Adipocyte (in vitro differentiated cells): ENCODE measurements around the gene RELB.
A peak's percentile ranks its signal among the peaks of the same experiment; 100 is the strongest.

Experiments
- DNase-seq: peaks from one replicate; pipeline ENCODE4 v3.0.0-alpha.2; 2015; ENCODE audit warnings: low read depth
- H3K27me3 ChIP-seq: replicated peaks from 2 replicates; pipeline ENCODE4 v1.7.0; 2013; ENCODE audit warnings: mild to moderate bottlenecking, low read length, moderate library complexity; ENCODE audit not compliant: control insufficient read depth, insufficient read depth
- H3K36me3 ChIP-seq: 2 replicates; pipeline ENCODE4 v1.7.0; 2013; ENCODE audit warnings: low read length, mild to moderate bottlenecking, moderate library complexity; ENCODE audit not compliant: control insufficient read depth, insufficient read depth, severe bottlenecking
- H3K4me1 ChIP-seq: 2 replicates; pipeline ENCODE4 v1.7.0; 2013; ENCODE audit warnings: mild to moderate bottlenecking, low read length, moderate library complexity; ENCODE audit not compliant: control insufficient read depth, insufficient read depth
- H3K4me3 ChIP-seq: 2 replicates; pipeline ENCODE4 v1.7.0; 2013; ENCODE audit warnings: mild to moderate bottlenecking, low read length, moderate library complexity
- H3K9ac ChIP-seq: 2 replicates; pipeline ENCODE4 v1.7.0; 2013; ENCODE audit warnings: mild to moderate bottlenecking, low read length, moderate library complexity
- H3K9me3 ChIP-seq: 2 replicates; pipeline ENCODE4 v1.7.0; 2013; ENCODE audit warnings: mild to moderate bottlenecking, low read length, moderate library complexity; ENCODE audit not compliant: control insufficient read depth

Gene RELB

GRCh38 chr19:45047188-45047797, 46.0 kb downstream of the RELB start:
- DNase-seq, result no peak
- Histone ChIP-seq H3K36me3 (peaks cover 48% of the 10 kb centered on the region), H3K4me1 (peaks cover 15% of the 10 kb centered on the region), H3K27me3 (no peaks in the 10 kb centered on the region), H3K9ac (no peak overlapping the region), H3K9me3 (no peaks in the 10 kb centered on the region), H3K4me3 (no peak overlapping the region)

GRCh38 chr19:45049073-45049736, 47.9 kb downstream of the RELB start:
- no peaks in the 10 kb centered on the region for H3K27me3 ChIP-seq
- peaks cover 48% of the 10 kb centered on the region for H3K36me3 ChIP-seq
- H3K9ac ChIP-seq, result no peak overlapping the region
- no peak for DNase-seq
- no peaks in the 10 kb centered on the region for H3K9me3 ChIP-seq
- peaks cover 18% of the 10 kb centered on the region for H3K4me1 ChIP-seq
- no peak overlapping the region for H3K4me3 ChIP-seq

GRCh38 chr19:45050036-45050435, 48.8 kb downstream of the RELB start:
- H3K9me3 ChIP-seq, result no peaks in the 10 kb centered on the region
- no peak for DNase-seq
- no peaks in the 10 kb centered on the region for H3K27me3 ChIP-seq
- H3K9ac ChIP-seq, result no peak overlapping the region
- peaks cover 48% of the 10 kb centered on the region for H3K36me3 ChIP-seq
- no peak overlapping the region for H3K4me3 ChIP-seq
- peaks cover 18% of the 10 kb centered on the region for H3K4me1 ChIP-seq

GRCh38 chr19:45051929-45052579, 50.8 kb downstream of the RELB start:
- Histone ChIP-seq H3K27me3 (no peaks in the 10 kb centered on the region), H3K9me3 (no peaks in the 10 kb centered on the region), H3K4me1 (peaks cover 15% of the 10 kb centered on the region), H3K9ac (no peak overlapping the region), H3K4me3 (no peak overlapping the region), H3K36me3 (peaks cover 50% of the 10 kb centered on the region)
- DNase-seq, result no peak

GRCh38 chr19:45056831-45057230, 55.6 kb downstream of the RELB start:
- H3K4me1 ChIP-seq, result peaks cover 7% of the 10 kb centered on the region
- peaks cover 94% of the 10 kb centered on the region for H3K36me3 ChIP-seq
- no peaks in the 10 kb centered on the region for H3K9me3 ChIP-seq
- H3K9ac ChIP-seq, result no peak overlapping the region
- H3K4me3 ChIP-seq, result no peak overlapping the region
- no peak for DNase-seq
- H3K27me3 ChIP-seq, result no peaks in the 10 kb centered on the region

- no peaks in the 10 kb centered on the region for H3K27me3 ChIP-seq
- H3K4me1 ChIP-seq, result peaks cover 1% of the 10 kb centered on the region
- no peaks in the 10 kb centered on the region for H3K9me3 ChIP-seq
- no peak overlapping the region for H3K9ac ChIP-seq
- DNase-seq, result no peak
- peaks cover 96% of the 10 kb centered on the region for H3K36me3 ChIP-seq
- no peak overlapping the region for H3K4me3 ChIP-seq
These were observed 56.2 kb downstream of the RELB start for GRCh38 chr19:45057444-45057843.

GRCh38 chr19:45058622-45059159, 57.4 kb downstream of the RELB start:
- Histone ChIP-seq H3K4me3 (no peak overlapping the region), H3K27me3 (no peaks in the 10 kb centered on the region), H3K9me3 (no peaks in the 10 kb centered on the region), H3K36me3 (peaks cover 96% of the 10 kb centered on the region), H3K9ac (no peak overlapping the region), H3K4me1 (no peaks in the 10 kb centered on the region)
- no peak for DNase-seq

GRCh38 chr19:45059258-45059965, 58.1 kb downstream of the RELB start:
- DNase-seq, result peak; percentile 79
- Histone ChIP-seq H3K36me3 (peaks cover 96% of the 10 kb centered on the region), H3K9ac (no peak overlapping the region), H3K9me3 (no peaks in the 10 kb centered on the region), H3K4me1 (no peaks in the 10 kb centered on the region), H3K27me3 (no peaks in the 10 kb centered on the region), H3K4me3 (no peak overlapping the region)

GRCh38 chr19:45061965-45062364, 60.7 kb downstream of the RELB start:
- DNase-seq, result no peak
- Histone ChIP-seq H3K9ac (no peak overlapping the region), H3K36me3 (peaks cover 92% of the 10 kb centered on the region), H3K9me3 (no peaks in the 10 kb centered on the region), H3K4me3 (no peak overlapping the region), H3K27me3 (no peaks in the 10 kb centered on the region), H3K4me1 (no peaks in the 10 kb centered on the region)

GRCh38 chr19:45063851-45064801, 62.9 kb downstream of the RELB start:
- H3K27me3 ChIP-seq, result no peaks in the 10 kb centered on the region
- DNase-seq, result no peak
- no peak overlapping the region for H3K9ac ChIP-seq
- no peak overlapping the region for H3K4me3 ChIP-seq
- peaks cover 85% of the 10 kb centered on the region for H3K36me3 ChIP-seq
- no peaks in the 10 kb centered on the region for H3K4me1 ChIP-seq
- H3K9me3 ChIP-seq, result no peaks in the 10 kb centered on the region
